SH-SY5Y (cell line): ENCODE data around the gene XRCC5.

Source experiments
- GATA2 ChIP-seq: IDR thresholded peaks from 2 replicates; pipeline ENCODE4 v1.6.1; 2011; ENCODE audit warnings: mild to moderate bottlenecking, low read depth, low read length
- GATA3 ChIP-seq: IDR thresholded peaks from 2 replicates; pipeline ENCODE4 v1.6.1; 2011; ENCODE audit warnings: low read depth, mild to moderate bottlenecking, low read length, moderate library complexity

DNA sequence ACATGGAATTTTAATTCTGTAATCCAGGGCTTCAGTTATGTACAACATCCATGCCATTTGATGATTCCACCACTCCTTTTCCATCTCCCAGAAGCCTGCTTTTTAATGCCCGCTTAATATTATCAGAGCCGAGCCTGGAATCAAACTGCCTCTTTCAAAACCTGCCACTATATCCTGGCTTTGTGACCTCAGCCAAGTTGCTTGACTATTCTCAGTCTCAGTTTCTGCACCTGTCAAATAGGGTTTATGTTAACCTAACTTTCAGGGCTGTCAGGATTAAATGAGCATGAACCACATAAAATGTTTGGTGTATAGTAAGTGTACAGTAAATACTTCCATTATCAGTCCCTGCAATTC, 108.7 kb downstream of the XRCC5 start:
- TF ChIP-seq GATA3 (no peak), GATA2 (no peak)
